Right ventricle myocardium inferior (tissue), 1 donor: Measurements from ENCODE around the gene TSPYL4. TPM values are rescaled to one million over a fixed set of nuclear protein-coding genes. Genes with fewer than 3 reads are reported as not detected.

Experiments
- ATAC-seq: fragments of 200-7000 bp; cut with Tn5 transposase; one replicate; pipeline ENCODE4 v1.9.1; 2020; ENCODE audit warnings: mild to moderate bottlenecking, moderate library complexity
- DNase-seq: peaks from one replicate; pipeline ENCODE4 v3.0.0; 2021; ENCODE audit errors: missing footprints
- intact Hi-C: fragments of 100-400 bp; cut with DNase I; formaldehyde crosslinking; loops from one replicate; pipeline ENCODE4 v1.11.0; 2022
- total RNA-seq: library from RNA; stranded (reverse); fragmentation: NEBNext Ultra II Directional; extraction: Animal tissue kit (Norgen Biotek cat#: 25700); gene quantifications from one replicate; pipeline ENCODE4 v1.2.1, GENCODE V29; 2021
- donor health status: DM: no; HTN: yes; CAD: no; lungs with severe emphysema.

The TSPYL4 gene
- total RNA-seq, 1 donor from 2014 or later, result 27.4 TPM

DNA sequence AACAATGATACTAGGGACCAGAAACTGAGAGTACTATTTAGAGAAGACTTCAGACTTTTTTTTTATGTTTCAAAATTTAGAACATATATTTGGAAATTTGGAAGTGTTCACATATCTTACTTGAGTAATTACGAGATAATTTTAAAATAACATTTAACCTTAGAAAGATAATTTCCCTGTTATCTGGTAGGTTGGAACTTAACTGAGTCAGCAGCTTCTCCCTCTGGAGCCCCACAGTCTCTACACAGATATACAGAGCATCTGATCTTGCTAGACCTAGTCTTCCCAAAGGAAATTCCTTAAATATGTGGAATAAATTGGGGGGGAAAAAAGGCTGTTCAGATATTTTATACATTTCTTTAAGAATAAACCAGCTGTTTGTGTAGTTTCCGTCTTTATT lies 48.6 kb downstream of the TSPYL4 start:
- no peak for ATAC-seq
- intact Hi-C loops, result no loop called here
- DNase-seq, result no peak

- intact Hi-C loops, result no loop called here
- DNase-seq, result no peak
- no peak for ATAC-seq
These were observed 52.3 kb downstream of the TSPYL4 start for GRCh38 chr6:116201538-116201937.

DNA sequence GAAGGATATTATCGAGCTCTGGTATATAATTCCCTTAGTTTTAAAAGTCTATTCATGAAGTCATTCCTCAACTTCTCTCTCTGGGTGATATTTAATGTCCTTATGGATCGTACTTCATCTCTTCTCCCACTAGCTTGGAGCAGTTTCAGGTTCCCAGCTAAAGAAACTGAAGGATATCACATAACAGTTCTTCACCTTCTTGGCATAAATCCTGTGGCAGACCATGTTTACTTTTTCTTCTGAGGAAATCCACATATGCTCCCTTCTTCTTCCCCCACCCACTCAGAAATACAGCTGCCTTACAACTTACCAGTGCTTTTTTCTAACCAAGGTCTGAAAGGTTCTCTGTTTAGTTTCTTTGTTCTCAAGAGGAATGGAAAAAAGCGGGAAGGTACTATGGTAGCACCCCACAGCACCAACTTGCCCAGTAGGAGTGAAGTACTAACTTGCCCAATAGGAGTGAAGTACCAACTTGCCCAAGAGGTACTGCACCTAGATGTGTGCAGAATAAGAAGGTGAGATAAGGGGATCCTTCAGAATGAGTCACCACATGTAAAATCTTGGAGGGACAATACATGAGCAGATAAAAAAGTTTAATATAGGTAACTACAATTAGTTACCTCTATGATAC lies 53.1 kb downstream of the TSPYL4 start:
- no peak for ATAC-seq

More for the DNA sequence above, 53.1 kb downstream of the TSPYL4 start:
- DNase-seq, result no peak
- intact Hi-C loops, result no loop called here

Other genes starting within 250 kb of the TSPYL4 start
- gene FRK, start 193.2 kb downstream of the TSPYL4 start, total RNA-seq, result 7.3 TPM
- gene NT5DC1, start 153.2 kb downstream of the TSPYL4 start, total RNA-seq, result 49.9 TPM
- not detected for gene COL10A1, start 127.9 kb downstream of the TSPYL4 start, total RNA-seq
- 80.6 TPM for gene TSPYL1, start 25.9 kb upstream of the TSPYL4 start, total RNA-seq
- 11.6 TPM for gene DSE, start 116.9 kb upstream of the TSPYL4 start, total RNA-seq
- gene CALHM6, start 207.3 kb upstream of the TSPYL4 start, total RNA-seq, result 2.9 TPM